ENCODE data around the gene OIT3. TPM values are rescaled to one million over a fixed set of nuclear protein-coding genes. Genes with fewer than 3 reads are reported as not detected.
"Not testable (repeated sequence)": the region's sequence is repeated elsewhere in the genome, so short reads cannot be mapped to it uniquely, and the experiment has no call there.

Gene OIT3
- polyA plus RNA-seq, 4 donors = 2.0 to 3.9 (median 2.8) TPM

DNA sequence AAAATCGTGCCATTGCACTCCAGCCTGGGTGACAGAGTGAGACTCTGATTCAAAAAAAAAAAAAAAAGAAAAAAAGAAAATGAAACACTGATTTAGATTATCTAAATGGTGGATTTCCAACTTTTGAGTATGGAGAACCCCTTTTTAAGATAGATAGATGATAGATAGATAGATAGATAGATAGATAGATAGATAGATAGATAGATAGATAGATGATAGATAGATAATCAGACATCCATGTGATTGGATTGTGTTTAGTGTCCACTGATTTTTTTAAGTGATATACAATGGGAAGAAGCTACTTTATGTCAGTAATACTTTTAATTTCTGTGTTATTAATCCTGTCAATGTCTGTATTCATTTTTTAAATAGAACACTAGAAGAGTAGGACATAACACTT is 6.0 kb downstream of the OIT3 start:
- no peak for DNase-seq (ENCODE audit: low read depth in 4 of 4, low spot score in 2 of 4)

DNA sequence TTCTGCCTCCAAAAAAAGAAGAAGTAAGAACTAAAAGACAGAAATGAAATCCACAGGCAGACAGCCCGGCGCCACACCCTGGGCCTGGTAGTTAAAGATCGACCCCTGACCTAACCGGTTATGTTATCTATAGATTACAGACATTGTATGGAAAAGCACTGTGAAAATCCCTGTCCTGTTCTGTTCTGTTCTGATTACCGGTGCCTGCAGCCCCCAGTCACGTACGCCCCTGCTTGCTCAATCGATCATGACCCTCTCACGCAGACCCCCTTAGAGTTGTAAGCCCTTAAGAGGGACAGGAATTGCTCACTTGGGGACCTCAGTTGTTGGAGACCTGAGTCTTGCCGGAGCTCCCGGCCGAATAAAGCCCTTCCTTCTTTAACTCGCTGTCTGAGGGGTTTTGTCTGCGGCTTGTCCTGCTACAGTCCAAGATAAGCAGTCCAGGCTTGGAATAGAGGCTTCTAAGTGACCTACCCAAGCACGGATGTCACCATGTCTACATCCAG is 10.5 kb downstream of the OIT3 start:
- not testable (repeated sequence) for DNase-seq (ENCODE audit: low read depth in 4 of 4, low spot score in 2 of 4)

DNA sequence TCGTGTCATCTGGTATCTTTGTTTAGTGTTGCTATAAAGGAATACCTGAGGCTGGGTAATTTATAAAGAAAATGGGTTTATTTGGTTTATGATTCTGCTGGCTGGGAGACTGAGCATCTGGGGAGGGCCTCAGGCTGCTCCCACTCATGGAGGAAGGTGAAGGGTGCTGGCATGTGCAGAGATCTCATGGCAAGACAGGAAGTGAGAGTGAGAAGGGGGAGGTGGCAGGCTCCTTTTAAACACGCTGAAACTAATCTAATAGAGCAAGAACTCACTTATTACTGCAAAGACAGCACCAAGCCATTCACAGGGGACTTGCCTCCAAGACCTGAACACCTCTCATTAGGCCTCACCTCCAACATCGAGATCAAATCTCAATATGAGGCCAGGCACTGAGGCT is 11.3 kb downstream of the OIT3 start:
- no peak for DNase-seq (ENCODE audit: low read depth in 4 of 4, low spot score in 2 of 4)

DNA sequence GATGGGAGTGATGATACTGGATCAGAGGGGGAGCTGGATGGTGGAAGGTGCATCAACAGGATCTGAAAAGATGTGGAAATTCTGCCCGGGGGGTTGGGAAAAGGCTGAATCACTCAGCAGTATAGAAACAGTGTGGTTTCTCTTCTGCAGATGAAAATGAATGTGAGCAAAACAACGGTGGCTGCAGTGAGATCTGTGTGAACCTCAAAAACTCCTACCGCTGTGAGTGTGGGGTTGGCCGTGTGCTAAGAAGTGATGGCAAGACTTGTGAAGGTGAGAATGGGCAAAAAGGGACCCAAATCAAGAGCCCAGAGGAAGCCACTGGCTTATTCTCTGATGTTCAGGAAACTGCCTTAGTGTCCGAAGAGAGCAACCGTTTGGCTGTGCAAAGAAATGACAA is 12.9 kb downstream of the OIT3 start:
- DNase-seq (ENCODE audit: low read depth in 4 of 4, low spot score in 2 of 4) = no peak

DNA sequence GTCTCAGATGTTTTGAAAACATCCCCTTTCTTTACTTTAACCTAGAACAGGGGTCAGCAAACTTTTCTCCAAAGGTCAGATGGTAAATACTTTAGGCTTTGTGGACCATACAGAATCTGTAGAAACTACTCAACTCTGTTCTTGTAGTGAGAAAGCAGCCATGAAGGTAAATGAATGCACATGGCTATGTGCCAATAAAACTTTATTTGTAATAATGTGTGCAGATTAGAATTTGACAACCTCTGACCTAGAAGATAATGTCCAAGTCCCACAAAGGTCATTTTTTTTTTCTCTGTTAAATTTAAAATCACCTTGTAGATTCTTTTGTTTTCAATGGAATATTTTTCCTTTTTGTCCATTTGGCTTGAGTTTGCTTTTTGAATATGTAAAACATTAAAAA is 17.2 kb downstream of the OIT3 start:
- DNase-seq (ENCODE audit: low read depth in 4 of 4, low spot score in 2 of 4) = no peak

DNA sequence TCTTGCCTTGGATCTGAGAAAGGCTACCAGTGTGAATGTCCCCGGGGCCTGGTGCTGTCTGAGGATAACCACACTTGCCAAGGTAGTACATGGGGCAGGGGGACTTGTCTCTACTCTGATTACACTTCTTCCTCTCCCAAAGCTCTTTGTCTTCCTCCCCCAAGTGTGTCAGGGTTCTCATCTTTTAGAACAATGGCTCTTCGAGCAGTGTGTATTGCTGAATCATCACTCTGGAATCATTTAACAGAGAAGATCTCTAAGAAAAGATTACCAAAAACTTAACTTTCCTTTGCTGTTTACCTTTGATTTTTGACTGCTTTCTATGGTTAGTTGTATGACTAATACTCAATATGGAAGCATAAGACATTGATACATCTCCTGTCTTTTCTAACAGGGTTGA is 18.2 kb downstream of the OIT3 start:
- no peak for DNase-seq (ENCODE audit: low read depth in 4 of 4, low spot score in 2 of 4)

DNA sequence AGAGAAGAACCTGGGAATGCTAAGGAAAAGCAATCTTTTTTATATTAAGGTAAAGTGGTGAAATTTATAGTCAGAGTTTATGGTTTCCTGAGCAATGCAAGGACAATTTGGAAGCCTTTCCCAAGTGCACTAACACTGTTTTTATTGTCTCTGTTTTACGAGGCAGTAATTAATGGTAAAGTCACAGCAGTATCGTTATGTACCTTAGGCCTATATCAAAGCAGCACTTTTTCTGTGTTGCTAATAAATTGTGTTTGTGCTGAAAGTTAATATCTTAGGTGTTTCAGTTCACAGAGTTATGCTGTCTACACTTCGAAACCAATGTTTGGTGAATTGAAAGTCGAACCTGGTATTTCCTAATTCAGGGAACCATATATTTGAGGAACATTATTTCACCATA is 19.2 kb downstream of the OIT3 start:
- peak in 2 of 4 donors; percentile 25 to 27 for DNase-seq (ENCODE audit: low read depth in 4 of 4, low spot score in 2 of 4)

DNA sequence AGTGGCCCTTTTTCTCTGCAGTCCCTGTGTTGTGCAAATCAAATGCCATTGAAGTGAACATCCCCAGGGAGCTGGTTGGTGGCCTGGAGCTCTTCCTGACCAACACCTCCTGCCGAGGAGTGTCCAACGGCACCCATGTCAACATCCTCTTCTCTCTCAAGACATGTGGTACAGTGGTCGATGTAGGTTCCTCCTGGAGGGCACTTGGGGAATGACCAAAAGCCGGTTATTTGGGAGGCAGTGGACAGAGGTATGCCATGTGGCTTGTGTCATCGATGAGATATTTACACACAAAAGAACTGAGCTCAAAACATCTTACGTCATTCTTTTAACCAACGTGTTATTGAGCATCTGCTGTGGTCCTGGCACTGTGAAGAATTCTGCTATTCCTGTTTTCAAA is 19.7 kb downstream of the OIT3 start:
- DNase-seq (ENCODE audit: low read depth in 4 of 4, low spot score in 2 of 4) = no peak

DNA sequence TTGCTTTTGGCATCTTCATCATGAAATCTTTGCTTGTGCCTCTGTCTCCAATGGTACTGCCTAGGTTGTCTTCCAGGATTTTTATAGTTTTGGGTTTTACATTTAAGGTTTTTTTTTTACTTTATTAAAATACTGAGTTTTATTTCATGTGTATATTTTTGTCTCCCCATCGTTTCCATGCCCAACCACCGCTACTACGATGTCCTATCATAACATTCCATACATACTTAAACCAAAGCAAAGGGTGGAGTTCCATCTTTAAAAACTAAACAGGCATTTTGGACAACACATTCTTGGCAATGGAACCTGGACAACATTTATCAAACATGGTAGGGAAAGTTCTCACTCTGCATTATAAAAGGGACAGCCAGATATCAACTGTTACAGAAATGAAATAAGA is 23.7 kb downstream of the OIT3 start:
- DNase-seq (ENCODE audit: low read depth in 4 of 4, low spot score in 2 of 4) = not testable (repeated sequence)

DNA sequence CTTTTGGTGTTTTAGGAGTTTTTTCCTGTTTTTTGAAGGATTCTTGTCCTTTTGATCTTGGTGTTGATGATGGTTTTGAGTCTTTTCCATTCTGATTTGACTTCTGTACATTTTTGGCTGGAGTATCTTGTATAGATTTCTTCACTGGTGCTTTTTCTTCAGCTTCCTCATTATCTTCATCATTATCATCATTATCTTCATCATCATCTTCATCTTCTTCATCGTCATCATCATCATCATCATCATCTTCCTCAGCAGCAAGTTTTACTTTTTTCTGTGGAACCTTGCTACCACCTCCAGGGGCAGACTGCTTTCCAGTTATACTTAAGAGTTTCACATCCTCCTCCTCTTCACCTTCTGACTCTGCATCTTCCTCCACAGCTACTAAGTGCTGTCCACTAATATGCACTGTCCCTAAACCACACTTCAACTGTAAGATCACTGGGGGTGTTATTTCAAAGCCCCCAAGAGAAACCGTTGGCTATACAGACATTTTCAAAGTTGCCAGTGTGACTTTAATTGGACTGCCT is 24.3 kb downstream of the OIT3 start:
- DNase-seq (ENCODE audit: low read depth in 4 of 4, low spot score in 2 of 4) = not testable (repeated sequence)

DNA sequence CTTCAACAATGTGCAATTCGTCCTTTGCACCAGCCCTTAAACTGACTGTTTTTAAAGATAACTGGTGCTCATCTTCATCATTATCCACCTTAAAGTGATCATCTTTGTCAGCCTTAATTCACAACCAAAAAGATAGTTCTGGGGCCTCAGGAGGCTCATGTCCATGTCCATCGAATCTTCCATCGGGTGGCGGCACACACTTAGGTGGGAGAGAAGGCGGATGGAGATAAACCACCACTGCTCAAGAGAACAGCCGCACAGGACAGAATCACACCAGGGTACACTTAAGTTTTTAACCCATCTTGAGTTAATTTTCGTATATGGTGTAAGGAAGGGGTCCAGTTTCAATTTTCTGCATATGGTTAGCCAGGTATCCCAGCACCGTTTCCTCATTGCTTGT is 24.8 kb downstream of the OIT3 start:
- no peak for DNase-seq (ENCODE audit: low read depth in 4 of 4, low spot score in 2 of 4)

DNA sequence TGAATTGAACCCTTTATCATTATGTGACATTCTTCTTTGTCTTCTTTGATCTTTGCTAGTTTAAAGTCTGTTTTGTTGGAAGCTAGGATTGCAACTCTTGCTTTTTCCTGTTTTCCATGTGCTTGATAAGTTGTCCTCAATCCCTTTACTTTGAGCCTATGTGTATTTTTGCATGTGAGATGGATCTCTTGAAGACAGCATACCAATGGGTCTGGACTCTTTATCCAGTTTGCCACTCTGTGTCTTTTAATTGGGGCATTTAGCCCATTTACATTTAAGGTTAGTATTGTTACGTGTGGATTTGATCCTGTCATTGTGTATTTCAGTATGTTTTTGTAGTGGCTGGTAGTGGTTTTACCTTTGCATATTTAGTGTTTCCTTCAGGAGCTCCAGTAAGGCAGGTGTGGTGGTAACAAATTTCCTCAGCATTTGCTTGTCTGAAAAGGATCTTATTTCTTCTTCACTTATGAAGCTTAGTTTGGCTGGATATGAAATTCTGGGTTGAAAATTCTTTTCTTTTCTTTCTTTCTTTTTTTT is 27.7 kb downstream of the OIT3 start:
- not testable (repeated sequence) for DNase-seq (ENCODE audit: low read depth in 4 of 4, low spot score in 2 of 4)

DNA sequence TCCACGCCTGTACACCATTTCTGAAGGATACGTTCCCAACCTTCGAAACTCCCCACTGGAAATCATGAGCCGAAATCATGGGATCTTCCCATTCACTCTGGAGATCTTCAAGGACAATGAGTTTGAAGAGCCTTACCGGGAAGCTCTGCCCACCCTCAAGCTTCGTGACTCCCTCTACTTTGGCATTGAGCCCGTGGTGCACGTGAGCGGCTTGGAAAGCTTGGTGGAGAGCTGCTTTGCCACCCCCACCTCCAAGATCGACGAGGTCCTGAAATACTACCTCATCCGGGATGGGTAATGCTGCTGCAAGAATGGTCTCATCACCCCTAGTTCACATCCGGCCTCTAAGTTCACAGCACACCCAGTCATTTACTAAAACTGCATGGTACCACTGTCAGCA is 30.8 kb downstream of the OIT3 start:
- DNase-seq (ENCODE audit: low read depth in 4 of 4, low spot score in 2 of 4) = no peak

DNA sequence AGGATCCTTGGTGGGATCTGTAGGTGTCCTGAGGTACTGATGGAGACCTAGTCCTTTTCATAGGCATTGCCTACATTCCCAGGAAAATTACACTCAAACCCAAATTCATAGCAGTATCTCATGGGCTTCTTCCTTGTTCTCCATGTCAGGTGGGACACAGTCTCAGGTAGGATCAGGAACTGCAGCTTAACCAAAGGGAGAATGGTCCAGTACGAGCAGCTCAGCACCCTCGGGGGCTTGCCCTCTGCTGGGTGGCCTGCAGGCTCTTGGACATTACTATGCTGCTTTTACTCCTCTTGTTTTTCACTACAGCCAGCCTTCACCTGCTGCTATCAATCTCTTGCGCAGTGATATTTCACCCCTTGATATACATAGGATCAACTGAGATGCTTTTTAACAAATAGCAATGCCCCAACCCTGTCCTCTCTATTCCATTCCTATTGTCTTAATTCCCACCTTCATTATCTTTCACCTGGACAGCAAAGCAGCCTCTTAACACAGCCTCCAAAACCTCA is 32.5 kb downstream of the OIT3 start:
- DNase-seq (ENCODE audit: low read depth in 4 of 4, low spot score in 2 of 4) = no peak

DNA sequence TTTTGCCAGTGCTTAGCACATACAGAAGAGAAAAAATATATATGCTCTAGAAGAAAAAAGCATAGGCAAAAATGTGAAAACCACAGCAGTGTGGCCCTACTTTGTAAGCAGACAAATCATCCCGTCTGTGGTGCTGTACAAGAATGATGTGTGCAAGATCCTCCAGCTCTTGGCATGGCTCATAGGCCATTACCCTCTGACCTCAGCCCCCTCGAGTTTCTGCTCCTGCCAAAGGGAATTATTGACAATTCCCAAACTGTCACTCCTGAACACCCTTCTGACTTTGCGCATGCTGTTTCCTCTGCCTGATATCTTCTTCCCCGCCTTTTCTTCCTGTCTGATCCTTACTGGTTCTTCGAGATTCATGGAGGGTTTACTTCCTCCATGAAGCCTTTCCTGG is 33.9 kb downstream of the OIT3 start:
- no peak for DNase-seq (ENCODE audit: low read depth in 4 of 4, low spot score in 2 of 4)

DNA sequence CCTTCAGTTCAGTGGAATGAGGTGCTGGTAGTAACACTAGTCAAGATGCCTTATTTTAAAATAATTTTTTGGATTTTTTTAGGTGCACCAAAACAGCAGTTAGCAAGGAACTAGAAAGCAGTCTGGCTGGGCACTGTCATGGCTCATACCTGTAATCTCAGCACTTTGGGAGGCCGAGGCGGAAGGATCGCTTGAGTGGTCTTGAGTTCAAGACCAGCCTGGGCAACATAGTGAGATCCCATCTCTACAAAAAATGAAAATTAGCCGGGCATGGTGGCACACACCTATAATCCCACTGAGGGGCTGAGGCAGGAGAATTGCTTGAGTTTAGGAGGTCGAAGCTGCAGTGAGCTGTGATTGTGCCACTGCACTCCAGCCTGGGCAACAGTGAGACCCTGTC is 35.3 kb downstream of the OIT3 start:
- DNase-seq (ENCODE audit: low read depth in 4 of 4, low spot score in 2 of 4) = no peak

DNA sequence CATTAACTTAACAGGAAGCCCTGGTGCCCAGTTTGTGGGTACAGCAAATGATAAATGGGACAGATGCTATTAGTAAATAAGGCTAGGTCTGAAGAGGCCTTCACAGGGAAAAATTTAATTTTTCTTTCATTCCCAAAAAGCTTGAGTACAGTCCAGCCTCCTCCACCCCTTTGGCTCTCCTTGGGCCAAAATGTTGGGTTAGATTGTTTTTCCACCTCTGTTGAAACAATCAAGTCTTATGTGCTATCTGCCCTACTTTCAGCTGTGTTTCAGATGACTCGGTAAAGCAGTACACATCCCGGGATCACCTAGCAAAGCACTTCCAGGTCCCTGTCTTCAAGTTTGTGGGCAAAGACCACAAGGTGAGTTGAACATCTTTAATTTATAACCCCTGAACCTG is 36.7 kb downstream of the OIT3 start:
- DNase-seq (ENCODE audit: low read depth in 4 of 4, low spot score in 2 of 4) = no peak

DNA sequence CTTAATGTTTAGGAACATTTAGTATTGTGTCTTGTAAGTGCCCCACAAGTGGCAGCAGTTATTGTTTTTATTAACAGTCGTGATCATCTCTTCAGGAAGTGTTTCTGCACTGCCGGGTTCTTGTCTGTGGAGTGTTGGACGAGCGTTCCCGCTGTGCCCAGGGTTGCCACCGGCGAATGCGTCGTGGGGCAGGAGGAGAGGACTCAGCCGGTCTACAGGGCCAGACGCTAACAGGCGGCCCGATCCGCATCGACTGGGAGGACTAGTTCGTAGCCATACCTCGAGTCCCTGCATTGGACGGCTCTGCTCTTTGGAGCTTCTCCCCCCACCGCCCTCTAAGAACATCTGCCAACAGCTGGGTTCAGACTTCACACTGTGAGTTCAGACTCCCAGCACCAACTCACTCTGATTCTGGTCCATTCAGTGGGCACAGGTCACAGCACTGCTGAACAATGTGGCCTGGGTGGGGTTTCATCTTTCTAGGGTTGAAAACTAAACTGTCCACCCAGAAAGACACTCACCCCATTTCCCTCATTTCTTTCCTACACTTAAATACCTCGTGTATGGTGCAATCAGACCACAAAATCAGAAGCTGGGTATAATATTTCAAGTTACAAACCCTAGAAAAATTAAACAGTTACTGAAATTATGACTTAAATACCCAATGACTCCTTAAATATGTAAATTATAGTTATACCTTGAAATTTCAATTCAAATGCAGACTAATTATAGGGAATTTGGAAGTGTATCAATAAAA is 38.9 kb downstream of the OIT3 start:
- DNase-seq (ENCODE audit: low read depth in 4 of 4, low spot score in 2 of 4) = no peak

DNA sequence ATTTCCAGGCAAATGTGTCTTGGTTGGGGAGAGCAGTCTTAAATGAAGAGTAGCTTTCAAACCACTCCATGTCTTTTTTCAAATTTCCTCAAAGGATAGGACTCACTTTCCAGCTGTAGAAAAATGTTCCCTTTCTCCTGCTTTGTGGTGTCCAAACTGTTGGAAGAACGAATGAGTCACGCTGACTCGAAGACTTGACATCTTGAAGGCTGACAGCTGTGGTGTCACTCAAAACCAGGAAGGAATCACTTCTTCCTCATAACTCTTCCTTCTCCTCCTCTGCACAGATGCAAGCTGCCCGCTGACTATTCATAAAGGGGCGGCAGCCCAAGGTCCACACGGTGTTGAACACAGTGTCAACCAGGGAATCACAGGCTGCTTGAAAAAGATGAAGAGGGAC is 41.8 kb downstream of the OIT3 start:
- DNase-seq (ENCODE audit: low read depth in 4 of 4, low spot score in 2 of 4) = no peak

DNA sequence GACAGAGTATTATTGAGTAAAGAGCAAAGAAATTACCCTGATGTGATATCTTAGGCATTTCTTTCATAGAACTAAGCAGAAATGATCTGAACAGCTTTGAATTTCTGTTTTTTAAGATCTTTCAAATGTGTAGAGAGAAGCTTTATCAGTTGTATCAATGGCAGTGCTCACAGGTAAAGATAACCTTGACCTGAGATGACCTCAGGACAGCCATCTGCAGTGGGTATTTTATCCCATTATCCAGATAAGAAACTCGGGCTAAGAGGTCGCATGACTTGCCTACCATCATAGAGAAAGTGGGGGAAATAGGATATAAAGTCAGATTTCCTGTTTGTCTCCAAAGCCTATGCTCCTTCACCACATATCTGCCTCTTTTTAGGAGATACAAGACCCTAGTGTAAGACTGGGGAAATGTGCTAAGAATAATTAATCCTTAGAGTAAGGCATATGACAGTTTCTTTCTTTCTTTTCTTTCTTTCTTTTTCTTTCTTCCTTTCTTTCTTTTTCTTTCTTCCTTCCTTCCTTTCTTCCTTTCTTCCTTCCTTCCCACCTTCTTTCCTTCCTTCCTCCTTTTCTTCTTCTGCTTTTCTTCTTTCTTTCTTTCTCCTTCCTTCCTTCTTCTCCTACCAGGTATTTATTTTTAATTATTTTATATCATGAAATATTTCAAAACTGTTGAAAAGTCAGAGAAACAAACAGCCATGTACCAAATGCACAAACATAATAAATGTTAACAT is 50.1 kb downstream of the OIT3 start:
- DNase-seq (ENCODE audit: low read depth in 4 of 4, low spot score in 2 of 4) = no peak

DNA sequence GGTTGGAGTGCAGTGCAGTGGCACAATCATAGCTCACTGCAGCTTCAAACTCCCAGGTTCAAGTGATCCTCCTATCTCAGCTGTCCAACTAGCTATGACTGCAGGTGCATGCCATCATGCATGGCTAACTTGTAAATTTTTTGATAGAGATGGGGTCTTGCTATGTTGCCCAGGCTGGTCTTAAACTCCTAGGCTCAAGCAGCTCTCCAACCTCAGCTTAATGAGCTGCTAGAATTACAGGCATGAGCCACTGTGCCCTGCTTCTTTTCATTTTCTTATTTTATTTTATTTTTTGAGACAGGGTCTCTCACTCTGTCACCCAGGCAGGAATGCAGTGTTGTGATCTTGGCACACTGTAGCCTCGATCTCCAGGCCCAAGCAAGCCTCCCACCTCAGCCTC is 53.4 kb downstream of the OIT3 start:
- DNase-seq (ENCODE audit: low read depth in 4 of 4, low spot score in 2 of 4) = no peak

Data from left renal cortex interstitium (tissue), 4 donors.